ENCODE data around the gene CDKAL1.

GRCh38 chr6:20893412-20893811 lies 359.2 kb downstream of the CDKAL1 start:
- no peak for TF ChIP-seq CTCF (IDR thresholded peaks at IDR 0.05)
- TF ChIP-seq POLR2A (IDR thresholded peaks at IDR 0.05), result no peak

All from tibial nerve (tissue), 3 donors.